Measurements from ENCODE around the gene GPR78.

DNA sequence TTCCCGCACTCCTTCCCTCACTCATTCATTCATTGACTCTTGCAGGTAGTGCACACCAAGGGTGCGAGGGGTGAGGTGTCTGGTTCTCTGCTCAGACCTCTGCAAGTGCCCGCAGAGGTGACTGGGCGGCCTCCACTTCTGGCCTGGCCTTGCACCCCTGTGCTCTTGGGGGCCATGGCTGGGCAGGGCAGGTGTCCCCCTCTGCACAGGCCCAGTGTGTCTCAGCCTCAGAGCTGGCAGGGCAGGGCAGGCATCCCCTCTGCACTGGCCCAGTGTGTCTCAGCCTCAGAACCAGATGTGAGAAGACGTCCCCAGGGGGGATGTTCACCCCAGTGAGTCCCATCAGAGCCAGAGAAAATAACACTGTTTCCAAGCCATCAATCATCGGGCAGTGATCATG is 29.2 kb downstream of the GPR78 start:
- no peak for TF ChIP-seq SNAI2 (CRISPR knock-in tag; IDR thresholded peaks at IDR 0.05)
- no peak for TF ChIP-seq ARNTL (CRISPR knock-in tag; IDR thresholded peaks at IDR 0.05; ENCODE audit: borderline replicate concordance, low read depth)
- TF ChIP-seq CREB5 (CRISPR knock-in tag; IDR thresholded peaks at IDR 0.05; ENCODE audit: low read depth): no peak
- TF ChIP-seq PATZ1 (CRISPR knock-in tag; IDR thresholded peaks at IDR 0.05; ENCODE audit: borderline replicate concordance): no peak
- TF ChIP-seq ZFP30 (CRISPR knock-in tag; IDR thresholded peaks at IDR 0.05): no peak
- no peak for TF ChIP-seq ESRRG (CRISPR knock-in tag; IDR thresholded peaks at IDR 0.05)
- no peak for TF ChIP-seq OSR1 (CRISPR knock-in tag; IDR thresholded peaks at IDR 0.05)
- no peak for TF ChIP-seq CSDC2 (CRISPR knock-in tag; IDR thresholded peaks at IDR 0.05)
- TF ChIP-seq ZC3H10 (CRISPR knock-in tag; IDR thresholded peaks at IDR 0.05): no peak
- TF ChIP-seq RARB (CRISPR knock-in tag; IDR thresholded peaks at IDR 0.05): no peak
- no peak for TF ChIP-seq PPARA (CRISPR knock-in tag; IDR thresholded peaks at IDR 0.05; ENCODE audit: borderline replicate concordance)
- TF ChIP-seq ZFP3 (CRISPR knock-in tag; IDR thresholded peaks at IDR 0.05): no peak
